ENCODE measurements around the gene RYR1.

DNA sequence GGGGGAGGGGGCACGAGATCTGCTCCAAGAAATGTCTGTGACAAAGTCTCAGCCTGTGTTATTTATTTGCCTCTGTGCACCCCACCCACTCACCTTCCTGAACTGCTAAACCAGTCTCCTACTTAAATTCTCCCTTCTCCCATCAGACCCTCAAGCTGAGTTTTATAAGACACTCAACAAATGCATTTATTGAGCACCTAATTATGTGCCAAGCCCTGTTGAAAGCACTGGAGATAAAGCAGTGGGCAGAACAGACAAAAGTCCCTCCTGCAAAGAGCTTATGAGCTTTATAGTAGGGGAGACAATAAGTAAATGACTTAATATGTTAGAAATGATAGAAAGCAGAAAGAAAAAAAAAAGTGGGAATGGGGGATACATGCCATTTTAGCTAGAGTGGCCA lies 34.0 kb upstream of the RYR1 start:
- TF ChIP-seq, protein P1, sequence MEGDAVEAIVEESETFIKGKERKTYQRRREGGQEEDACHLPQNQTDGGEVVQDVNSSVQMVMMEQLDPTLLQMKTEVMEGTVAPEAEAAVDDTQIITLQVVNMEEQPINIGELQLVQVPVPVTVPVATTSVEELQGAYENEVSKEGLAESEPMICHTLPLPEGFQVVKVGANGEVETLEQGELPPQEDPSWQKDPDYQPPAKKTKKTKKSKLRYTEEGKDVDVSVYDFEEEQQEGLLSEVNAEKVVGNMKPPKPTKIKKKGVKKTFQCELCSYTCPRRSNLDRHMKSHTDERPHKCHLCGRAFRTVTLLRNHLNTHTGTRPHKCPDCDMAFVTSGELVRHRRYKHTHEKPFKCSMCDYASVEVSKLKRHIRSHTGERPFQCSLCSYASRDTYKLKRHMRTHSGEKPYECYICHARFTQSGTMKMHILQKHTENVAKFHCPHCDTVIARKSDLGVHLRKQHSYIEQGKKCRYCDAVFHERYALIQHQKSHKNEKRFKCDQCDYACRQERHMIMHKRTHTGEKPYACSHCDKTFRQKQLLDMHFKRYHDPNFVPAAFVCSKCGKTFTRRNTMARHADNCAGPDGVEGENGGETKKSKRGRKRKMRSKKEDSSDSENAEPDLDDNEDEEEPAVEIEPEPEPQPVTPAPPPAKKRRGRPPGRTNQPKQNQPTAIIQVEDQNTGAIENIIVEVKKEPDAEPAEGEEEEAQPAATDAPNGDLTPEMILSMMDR (IDR thresholded peaks at IDR 0.05), result no peak
- no peak for TF ChIP-seq POLR2A (IDR thresholded peaks at IDR 0.05)
